Transverse colon (tissue), 4 donors: ENCODE data around the gene ALDH3B1. TPM values are rescaled to one million over a fixed set of nuclear protein-coding genes. Genes with fewer than 3 reads are reported as not detected.

ENCODE experiments used
- DNase-seq: peaks from one replicate; pipeline ENCODE4 v3.0.0-alpha.2; 2019
- H3K27ac ChIP-seq, 4 donors: fragments of 200-600 bp; sonication (generic); 2 replicates each; pipeline ENCODE4 v1.5.1; 2016 to 2018; ENCODE audit warnings: inconsistent platforms in 4 of 4
- H3K27me3 ChIP-seq: fragments of 200-600 bp; sonication (generic); 2 replicates; pipeline ENCODE4 v1.5.1; 2017; ENCODE audit warnings: inconsistent platforms
- H3K36me3 ChIP-seq, 4 donors: fragments of 200-600 bp; sonication (generic); 2 replicates each; pipeline ENCODE4 v1.5.1; 2017 to 2019; ENCODE audit warnings: inconsistent platforms in 4 of 4
- H3K4me1 ChIP-seq, 4 donors: fragments of 200-600 bp; sonication (generic); 2 replicates each; pipeline ENCODE4 v1.5.1; 2017 to 2020; ENCODE audit warnings: inconsistent platforms in 4 of 4
- H3K4me3 ChIP-seq, 4 donors: fragments of 200-600 bp; sonication (generic); 1 replicate in 1 of 4; 2 replicates in 3 of 4; pipeline versions ENCODE4 v1.5.1 to v1.6.1; 2017 to 2019; ENCODE audit warnings: inconsistent platforms in 4 of 4
- H3K9me3 ChIP-seq, 2 donors: fragments of 200-600 bp; sonication (generic); 2 replicates each; pipeline ENCODE4 v1.5.1; 2017 to 2019; ENCODE audit warnings: inconsistent platforms in 2 of 2
- CTCF ChIP-seq, 5 experiments: fragments of 200-600 bp in 3 of 5; fragments of 450-650 bp in 2 of 5; sonication (generic) in 3 of 5; IDR thresholded peaks; 1 replicate in 2 of 5; 2 replicates in 3 of 5; pipeline ENCODE4 v1.5.1; 2016 to 2017; ENCODE audit warnings: antibody characterized with exemption in 5 of 5, inconsistent platforms in 3 of 5, mild to moderate bottlenecking in 2 of 5, moderate library complexity in 1 of 5
- EP300 ChIP-seq: sonication (generic); formaldehyde crosslinking; IDR thresholded peaks from one replicate; pipeline ENCODE4 v1.6.1; 2017; ENCODE audit warnings: antibody characterized with exemption, low read depth
- POLR2A ChIP-seq: fragments of 450-650 bp; IDR thresholded peaks from one replicate; pipeline ENCODE4 v1.6.1; 2016; ENCODE audit warnings: antibody characterized with exemption, mild to moderate bottlenecking, moderate library complexity
- POLR2AphosphoS5 ChIP-seq, 3 donors: sonication (generic); formaldehyde crosslinking; IDR thresholded peaks; one replicate each; pipeline ENCODE4 v1.6.1; 2016; ENCODE audit warnings: antibody characterized with exemption in 3 of 3
- WGBS, 2 donors: methylation state at CpG; one replicate each; pipeline ENCODE4 v1.1.5; 2018; ENCODE audit warnings: low coverage in 1 of 2; 5-methylcytosine and 5-hydroxymethylcytosine counted together
- in situ Hi-C, 4 donors: fragments of 200-750 bp; cut with MboI; loops; one replicate each; pipeline versions ENCODE4 v1.15.0 to v1.15.1; 2017; ENCODE audit warnings: low sequenced_read_pairs in 3 of 4, low pct_ligation_motif_present in 1 of 4, low pct_unique_long_range_greater_than_20kb in 1 of 4
- intact Hi-C: fragments of 100-400 bp; cut with DNase I; formaldehyde crosslinking; loops from one replicate; pipeline ENCODE4 v1.15.1; 2023; ENCODE audit warnings: low total_unique reads
- total RNA-seq, 4 donors: library from RNA; depleted of rRNA; stranded (reverse); fragments of >200 nt; gene quantifications; one replicate each; pipeline ENCODE4 v1.1.0, GENCODE V29; 2016

The ALDH3B1 gene
- total RNA-seq, 4 donors from 2014 or later, result 12.1 to 14.9 (median 13.5) TPM

GRCh38 chr11:68008381-68009337 is 1.5 kb upstream of the ALDH3B1 start:
- peaks cover 29 to 49% (median 39%) of the 10 kb centered on the region in 4 donors for H3K4me1 ChIP-seq

GRCh38 chr11:68009391-68010089 is 587 bp upstream of the ALDH3B1 start:
- in situ Hi-C loops (no loop called here), intact Hi-C loops (loop anchor here (10.0 kb wide), 1 partner anchor 195 kb away; no protein-coding TSS in a partner anchor)
- TF ChIP-seq POLR2AphosphoS5 (IDR thresholded peaks at IDR 0.05) (no peak), EP300 (no peak), CTCF (IDR thresholded peaks at IDR 0.05) (no peak), POLR2A (no peak)
- no peak for DNase-seq
- H3K4me1 ChIP-seq, result peaks cover 32 to 52% (median 43%) of the 10 kb centered on the region in 4 donors
- no peaks in the 10 kb centered on the region for H3K36me3 ChIP-seq
- peak overlapping the region; percentile 87 to 96 (median 92) for H3K27ac ChIP-seq
- peak overlapping the region in 3 of 4 donors; percentile 1 to 41 (median 29) for H3K4me3 ChIP-seq
- 45 to 73% methylated on average over 2 to 12 of the region's 12 CpGs for WGBS, 2 donors
- H3K9me3 ChIP-seq, result no peaks in the 10 kb centered on the region
- H3K27me3 ChIP-seq, result no peaks in the 10 kb centered on the region

More at GRCh38 chr11:68008381-68009337, 1.5 kb upstream of the ALDH3B1 start:
- WGBS, 2 donors, result 51% methylated on average over 23 of the region's 27 CpGs; no CpG with 5 or more reads in 1 of the 2 donors
- intact Hi-C loops, result loop anchor here (10.0 kb wide), 1 partner anchor 196 kb away; no protein-coding TSS in a partner anchor
- Histone ChIP-seq H3K27ac (peak overlapping the region; percentile 87 to 96 (median 92)), H3K9me3 (no peaks in the 10 kb centered on the region), H3K4me3 (no peak overlapping the region), H3K27me3 (no peaks in the 10 kb centered on the region), H3K36me3 (no peaks in the 10 kb centered on the region)
- peak; percentile 73 for DNase-seq
- in situ Hi-C loops, result no loop called here
- TF ChIP-seq POLR2AphosphoS5 (IDR thresholded peaks at IDR 0.05), result peak in 1 of 3 donors; percentile 37
- TF ChIP-seq EP300, result no peak

GRCh38 chr11:68011051-68011943 is 1.2 kb downstream of the ALDH3B1 start:
- Histone ChIP-seq H3K4me3 (peak overlapping the region in 2 of 4 donors; percentile 29 to 41), H3K4me1 (peaks cover 38 to 58% (median 49%) of the 10 kb centered on the region in 4 donors), H3K36me3 (no peaks in the 10 kb centered on the region), H3K27ac (peak overlapping the region; percentile 87 to 96 (median 92)), H3K9me3 (no peaks in the 10 kb centered on the region), H3K27me3 (no peaks in the 10 kb centered on the region)
- in situ Hi-C loops, result no loop called here
- intact Hi-C loops, result no loop called here
- 79% methylated on average over 16 of the region's 16 CpGs; no CpG with 5 or more reads in 1 of the 2 donors for WGBS, 2 donors
- TF ChIP-seq CTCF (IDR thresholded peaks at IDR 0.05) (no peak), POLR2A (no peak), EP300 (no peak)
- DNase-seq, result no peak
